SK-N-SH treated with all-trans-retinoic acid at 6 μM for 48 hours (cell line): ENCODE results near the gene TCP11L1.

Experiments
- ARNTL ChIP-seq: fragments of 450-650 bp; formaldehyde crosslinking; IDR thresholded peaks from 2 replicates; pipeline ENCODE4 v1.5.0; 2020; ENCODE audit warnings: low read depth, mild to moderate bottlenecking, moderate library complexity, borderline replicate concordance
- CSDC2 ChIP-seq: fragments of 250-450 bp; sonication (Bioruptor Pico); IDR thresholded peaks from 2 replicates; pipeline ENCODE4 v1.5.0; 2020; ENCODE audit warnings: mild to moderate bottlenecking, moderate library complexity
- ESRRG ChIP-seq: fragments of 250-450 bp; sonication (Bioruptor Pico); IDR thresholded peaks from 2 replicates; pipeline ENCODE4 v1.6.1; 2021; ENCODE audit warnings: mild to moderate bottlenecking
- ISL1 ChIP-seq: fragments of 250-450 bp; sonication (Bioruptor Pico); IDR thresholded peaks from 2 replicates; pipeline ENCODE4 v2.1.2; 2022; ENCODE audit warnings: mild to moderate bottlenecking, moderate library complexity
- OSR1 ChIP-seq: fragments of 250-450 bp; sonication (Bioruptor Pico); IDR thresholded peaks from 2 replicates; pipeline ENCODE4 v1.8.0; 2022; ENCODE audit warnings: moderate library complexity, mild to moderate bottlenecking, inconsistent platforms
- RARB ChIP-seq: fragments of 250-450 bp; sonication (Bioruptor Pico); IDR thresholded peaks from 2 replicates; pipeline ENCODE4 v1.8.0; 2021; ENCODE audit warnings: mild to moderate bottlenecking, moderate library complexity
- TCF4 ChIP-seq: fragments of 250-450 bp; sonication (Bioruptor Pico); IDR thresholded peaks from 2 replicates; pipeline ENCODE4 v1.8.0; 2021; ENCODE audit warnings: mild to moderate bottlenecking, moderate library complexity, borderline replicate concordance
- ZFP3 ChIP-seq: fragments of 250-450 bp; sonication (Bioruptor Pico); IDR thresholded peaks from 2 replicates; pipeline ENCODE4 v1.5.0; 2020; ENCODE audit warnings: mild to moderate bottlenecking, moderate library complexity
- ZFP30 ChIP-seq: fragments of 450-650 bp; formaldehyde crosslinking; IDR thresholded peaks from 2 replicates; pipeline ENCODE4 v1.5.0; 2022; ENCODE audit warnings: mild to moderate bottlenecking, moderate library complexity
- ZNF565 ChIP-seq: fragments of 450-650 bp; formaldehyde crosslinking; conservative IDR thresholded peaks from 2 replicates; pipeline ENCODE4 v1.5.0; 2020; ENCODE audit warnings: low read depth, mild to moderate bottlenecking, moderate library complexity
- TF ChIP-seq, protein P1 (sequence below): fragments of 250-450 bp; sonication (Bioruptor Pico); IDR thresholded peaks from 2 replicates; pipeline ENCODE4 v1.8.0; 2021; ENCODE audit warnings: low read depth, mild to moderate bottlenecking, moderate library complexity, borderline replicate concordance
- TF ChIP-seq, protein P2 (sequence below): fragments of 250-450 bp; sonication (Bioruptor Pico); IDR thresholded peaks from 2 replicates; pipeline ENCODE4 v1.5.0; 2020; ENCODE audit warnings: mild to moderate bottlenecking, moderate library complexity
- TF ChIP-seq, protein P3 (sequence below): fragments of 250-450 bp; sonication (Bioruptor Pico); IDR thresholded peaks from 2 replicates; pipeline ENCODE4 v1.5.1; 2020; ENCODE audit warnings: low read depth, mild to moderate bottlenecking, moderate library complexity
- TF ChIP-seq, protein P4 (sequence below): fragments of 250-450 bp; sonication (Bioruptor Pico); IDR thresholded peaks from 2 replicates; pipeline ENCODE4 v1.8.0; 2020; ENCODE audit warnings: mild to moderate bottlenecking, moderate library complexity, borderline replicate concordance

DNA sequence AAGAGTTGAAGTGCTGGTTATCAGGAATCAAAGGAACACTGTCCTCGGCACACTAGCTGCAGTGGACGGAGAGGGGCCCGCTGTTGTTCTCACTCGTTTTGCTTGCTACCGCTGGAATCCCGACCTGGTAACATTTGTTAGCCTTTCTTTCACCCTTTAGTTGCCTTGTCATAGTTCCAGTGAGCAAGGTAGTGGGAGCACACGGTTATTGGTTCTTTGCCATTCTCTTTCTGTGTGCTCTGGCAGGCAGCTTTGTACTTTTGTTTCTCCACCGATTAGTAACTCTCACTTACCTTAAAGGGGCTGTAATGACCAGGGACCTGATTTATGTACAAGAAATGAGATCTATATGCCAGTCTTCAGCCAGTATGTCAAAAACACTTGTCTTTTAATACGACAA lies 21.9 kb upstream of the TCP11L1 start:
- TF ChIP-seq ZFP30 (CRISPR knock-in tag) (no peak), ESRRG (no peak), ZFP3 (CRISPR knock-in tag) (no peak), ARNTL (CRISPR knock-in tag) (no peak), ZNF565 (CRISPR knock-in tag) (no peak), ISL1 (CRISPR knock-in tag) (no peak), OSR1 (CRISPR knock-in tag) (no peak), TCF4 (CRISPR knock-in tag) (no peak), CSDC2 (CRISPR knock-in tag) (no peak), RARB (CRISPR knock-in tag) (no peak)
- TF ChIP-seq, protein P1, sequence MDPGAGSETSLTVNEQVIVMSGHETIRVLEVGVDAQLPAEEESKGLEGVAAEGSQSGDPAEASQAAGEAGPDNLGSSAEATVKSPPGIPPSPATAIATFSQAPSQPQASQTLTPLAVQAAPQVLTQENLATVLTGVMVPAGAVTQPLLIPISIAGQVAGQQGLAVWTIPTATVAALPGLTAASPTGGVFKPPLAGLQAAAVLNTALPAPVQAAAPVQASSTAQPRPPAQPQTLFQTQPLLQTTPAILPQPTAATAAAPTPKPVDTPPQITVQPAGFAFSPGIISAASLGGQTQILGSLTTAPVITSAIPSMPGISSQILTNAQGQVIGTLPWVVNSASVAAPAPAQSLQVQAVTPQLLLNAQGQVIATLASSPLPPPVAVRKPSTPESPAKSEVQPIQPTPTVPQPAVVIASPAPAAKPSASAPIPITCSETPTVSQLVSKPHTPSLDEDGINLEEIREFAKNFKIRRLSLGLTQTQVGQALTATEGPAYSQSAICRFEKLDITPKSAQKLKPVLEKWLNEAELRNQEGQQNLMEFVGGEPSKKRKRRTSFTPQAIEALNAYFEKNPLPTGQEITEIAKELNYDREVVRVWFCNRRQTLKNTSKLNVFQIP, result no peak
- TF ChIP-seq, protein P2, sequence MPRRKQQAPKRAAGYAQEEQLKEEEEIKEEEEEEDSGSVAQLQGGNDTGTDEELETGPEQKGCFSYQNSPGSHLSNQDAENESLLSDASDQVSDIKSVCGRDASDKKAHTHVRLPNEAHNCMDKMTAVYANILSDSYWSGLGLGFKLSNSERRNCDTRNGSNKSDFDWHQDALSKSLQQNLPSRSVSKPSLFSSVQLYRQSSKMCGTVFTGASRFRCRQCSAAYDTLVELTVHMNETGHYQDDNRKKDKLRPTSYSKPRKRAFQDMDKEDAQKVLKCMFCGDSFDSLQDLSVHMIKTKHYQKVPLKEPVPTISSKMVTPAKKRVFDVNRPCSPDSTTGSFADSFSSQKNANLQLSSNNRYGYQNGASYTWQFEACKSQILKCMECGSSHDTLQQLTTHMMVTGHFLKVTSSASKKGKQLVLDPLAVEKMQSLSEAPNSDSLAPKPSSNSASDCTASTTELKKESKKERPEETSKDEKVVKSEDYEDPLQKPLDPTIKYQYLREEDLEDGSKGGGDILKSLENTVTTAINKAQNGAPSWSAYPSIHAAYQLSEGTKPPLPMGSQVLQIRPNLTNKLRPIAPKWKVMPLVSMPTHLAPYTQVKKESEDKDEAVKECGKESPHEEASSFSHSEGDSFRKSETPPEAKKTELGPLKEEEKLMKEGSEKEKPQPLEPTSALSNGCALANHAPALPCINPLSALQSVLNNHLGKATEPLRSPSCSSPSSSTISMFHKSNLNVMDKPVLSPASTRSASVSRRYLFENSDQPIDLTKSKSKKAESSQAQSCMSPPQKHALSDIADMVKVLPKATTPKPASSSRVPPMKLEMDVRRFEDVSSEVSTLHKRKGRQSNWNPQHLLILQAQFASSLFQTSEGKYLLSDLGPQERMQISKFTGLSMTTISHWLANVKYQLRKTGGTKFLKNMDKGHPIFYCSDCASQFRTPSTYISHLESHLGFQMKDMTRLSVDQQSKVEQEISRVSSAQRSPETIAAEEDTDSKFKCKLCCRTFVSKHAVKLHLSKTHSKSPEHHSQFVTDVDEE (CRISPR knock-in tag), result no peak
- TF ChIP-seq, protein P3, sequence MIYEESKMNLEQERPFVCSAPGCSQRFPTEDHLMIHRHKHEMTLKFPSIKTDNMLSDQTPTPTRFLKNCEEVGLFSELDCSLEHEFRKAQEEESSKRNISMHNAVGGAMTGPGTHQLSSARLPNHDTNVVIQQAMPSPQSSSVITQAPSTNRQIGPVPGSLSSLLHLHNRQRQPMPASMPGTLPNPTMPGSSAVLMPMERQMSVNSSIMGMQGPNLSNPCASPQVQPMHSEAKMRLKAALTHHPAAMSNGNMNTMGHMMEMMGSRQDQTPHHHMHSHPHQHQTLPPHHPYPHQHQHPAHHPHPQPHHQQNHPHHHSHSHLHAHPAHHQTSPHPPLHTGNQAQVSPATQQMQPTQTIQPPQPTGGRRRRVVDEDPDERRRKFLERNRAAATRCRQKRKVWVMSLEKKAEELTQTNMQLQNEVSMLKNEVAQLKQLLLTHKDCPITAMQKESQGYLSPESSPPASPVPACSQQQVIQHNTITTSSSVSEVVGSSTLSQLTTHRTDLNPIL, result no peak
- TF ChIP-seq, protein P4, sequence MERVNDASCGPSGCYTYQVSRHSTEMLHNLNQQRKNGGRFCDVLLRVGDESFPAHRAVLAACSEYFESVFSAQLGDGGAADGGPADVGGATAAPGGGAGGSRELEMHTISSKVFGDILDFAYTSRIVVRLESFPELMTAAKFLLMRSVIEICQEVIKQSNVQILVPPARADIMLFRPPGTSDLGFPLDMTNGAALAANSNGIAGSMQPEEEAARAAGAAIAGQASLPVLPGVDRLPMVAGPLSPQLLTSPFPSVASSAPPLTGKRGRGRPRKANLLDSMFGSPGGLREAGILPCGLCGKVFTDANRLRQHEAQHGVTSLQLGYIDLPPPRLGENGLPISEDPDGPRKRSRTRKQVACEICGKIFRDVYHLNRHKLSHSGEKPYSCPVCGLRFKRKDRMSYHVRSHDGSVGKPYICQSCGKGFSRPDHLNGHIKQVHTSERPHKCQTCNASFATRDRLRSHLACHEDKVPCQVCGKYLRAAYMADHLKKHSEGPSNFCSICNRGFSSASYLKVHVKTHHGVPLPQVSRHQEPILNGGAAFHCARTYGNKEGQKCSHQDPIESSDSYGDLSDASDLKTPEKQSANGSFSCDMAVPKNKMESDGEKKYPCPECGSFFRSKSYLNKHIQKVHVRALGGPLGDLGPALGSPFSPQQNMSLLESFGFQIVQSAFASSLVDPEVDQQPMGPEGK (CRISPR knock-in tag), result no peak
